ENCODE results near the gene PASK. TPM values are rescaled to one million over a fixed set of nuclear protein-coding genes. Genes with fewer than 3 reads are reported as not detected.
A peak's percentile ranks its signal among the peaks of the same experiment; 100 is the strongest.

The PASK gene
- total RNA-seq, 1 experiment from 2014 or later: 51.6 TPM

- intact Hi-C loops (cut with micrococcal nuclease; ENCODE audit: unreplicated experiment) (no loop called here), in situ Hi-C loops (cut with HindIII; ENCODE audit: low pct_unique_long_range_greater_than_20kb, low sequenced_read_pairs) (no loop called here)
- H3K36me3 ChIP-seq (ENCODE audit: control insufficient read depth, insufficient read depth, low read length): no peaks in the 10 kb centered on the region
- no peak for DNase-seq (ENCODE audit: low read depth, low spot score)
- TF ChIP-seq CTCF (IDR thresholded peaks at IDR 0.05) (no peak), REST (IDR thresholded peaks at IDR 0.05; ENCODE audit: insufficient read depth in 1 of 2, low read depth in 2 of 2, low read length in 1 of 2) (no peak), SIN3A (IDR thresholded peaks at IDR 0.05; ENCODE audit: borderline replicate concordance, insufficient read depth, low read depth, low read length) (no peak), POLR2AphosphoS5 (IDR thresholded peaks at IDR 0.05; ENCODE audit: low read depth, low read length) (no peak), TCF7L2 (IDR thresholded peaks at IDR 0.05; ENCODE audit: low read depth, low read length) (no peak)
- BruUV-seq (replicated peaks): no TSS peak
- H3K4me1 ChIP-seq (ENCODE audit: control insufficient read depth, insufficient read depth, low read length): no peaks in the 10 kb centered on the region; the same call in 1 of the 2 replicates
- CTCF ChIA-PET: no interaction called here
- no peaks in the 10 kb centered on the region for H3K27me3 ChIP-seq (ENCODE audit: control insufficient read depth, insufficient read depth, low read length)
- ATAC-seq: peak; percentile 46
- no peak within 1 kb of the TSS for H3K27ac ChIP-seq (ENCODE audit: low read length)
- POLR2A ChIA-PET: no interaction called here
- H3K4me3 ChIP-seq (ENCODE audit: low read depth in 2 of 2, low read length in 2 of 2): no peak within 1 kb of the TSS
- H3K9me3 ChIP-seq (ENCODE audit: control insufficient read depth, insufficient read depth, low read depth, low read length): no peaks in the 10 kb centered on the region
Measured at GRCh38 chr2:241188361-241189092, 39.3 kb upstream of the PASK start, which contains the start of gene ANO7. TSS of gene ANO7 (plus strand) at chr2:241188677. CDS start at chr2:241190064, 1,387 bp downstream.

- in situ Hi-C loops (cut with HindIII; ENCODE audit: low pct_unique_long_range_greater_than_20kb, low sequenced_read_pairs): no loop called here
- intact Hi-C loops (cut with micrococcal nuclease; ENCODE audit: unreplicated experiment): no loop called here
- Histone ChIP-seq H3K4me1 (ENCODE audit: control insufficient read depth, insufficient read depth, low read length) (no peaks in the 10 kb centered on the region; the same call in 1 of the 2 replicates), H3K4me3 (ENCODE audit: low read depth in 2 of 2, low read length in 2 of 2) (no peak overlapping the region), H3K27me3 (ENCODE audit: control insufficient read depth, insufficient read depth, low read length) (no peaks in the 10 kb centered on the region), H3K27ac (ENCODE audit: low read length) (no peak overlapping the region), H3K36me3 (ENCODE audit: control insufficient read depth, insufficient read depth, low read length) (no peaks in the 10 kb centered on the region), H3K9me3 (ENCODE audit: control insufficient read depth, insufficient read depth, low read depth, low read length) (no peaks in the 10 kb centered on the region)
- ChIA-PET POLR2A (no interaction called here), CTCF (no interaction called here)
- ATAC-seq (no peak), DNase-seq (ENCODE audit: low read depth, low spot score) (no peak)
- TF ChIP-seq REST (IDR thresholded peaks at IDR 0.05; ENCODE audit: insufficient read depth in 1 of 2, low read depth in 2 of 2, low read length in 1 of 2) (no peak), POLR2AphosphoS5 (IDR thresholded peaks at IDR 0.05; ENCODE audit: low read depth, low read length) (no peak), CTCF (IDR thresholded peaks at IDR 0.05) (no peak), TCF7L2 (IDR thresholded peaks at IDR 0.05; ENCODE audit: low read depth, low read length) (no peak)
- BruUV-seq (replicated peaks): no TSS peak
Measured at GRCh38 chr2:241187918-241188234, 38.6 kb upstream of the PASK start.
